Calu3 (cell line): ENCODE results near the gene TP53BP1. TPM values are rescaled to one million over a fixed set of nuclear protein-coding genes. Genes with fewer than 3 reads are reported as not detected.

Experiments used
- BruUV-seq: library from RNA; stranded (reverse); fragments of 400-500 nt; replicated peaks from 2 replicates; lab custom pipeline; 2021; lab: Mats Ljungman, UMichigan
- CTCF ChIA-PET: fragments of 300-600 bp; sonication (Branson Sonifier 250); formaldehyde crosslinking; loops from one replicate; lab custom pipeline; 2022; ENCODE audit warnings: antibody characterized with exemption; lab: Charles Lee
- DNase-seq: peaks from one replicate; pipeline ENCODE4 v3.0.0; 2022
- H3K27ac Mint-ChIP-seq: one replicate; pipeline ENCODE4 v1.8.0; 2022; ENCODE audit warnings: mixed read lengths; ENCODE audit not compliant: unreplicated experiment
- H3K27me3 Mint-ChIP-seq: one replicate; pipeline ENCODE4 v1.8.0; 2022; ENCODE audit warnings: mixed read lengths; ENCODE audit not compliant: unreplicated experiment
- H3K36me3 Mint-ChIP-seq: one replicate; pipeline ENCODE4 v1.8.0; 2022; ENCODE audit warnings: mild to moderate bottlenecking, moderate library complexity, mixed read lengths; ENCODE audit not compliant: insufficient read depth, unreplicated experiment
- H3K4me1 Mint-ChIP-seq: one replicate; pipeline ENCODE4 v1.8.0; 2022; ENCODE audit warnings: mild to moderate bottlenecking, low read depth, mixed read lengths; ENCODE audit not compliant: unreplicated experiment
- H3K4me3 Mint-ChIP-seq: one replicate; pipeline ENCODE4 v1.8.0; 2022; ENCODE audit warnings: mild to moderate bottlenecking, low read depth, moderate library complexity, mixed read lengths; ENCODE audit not compliant: unreplicated experiment
- H3K9me3 Mint-ChIP-seq: one replicate; pipeline ENCODE4 v1.8.0; 2022; ENCODE audit warnings: low read depth, mixed read lengths; ENCODE audit not compliant: unreplicated experiment
- CTCF ChIP-seq: fragments of 200-600 bp; IDR thresholded peaks from one replicate; pipeline ENCODE4 v1.8.0; 2022; ENCODE audit warnings: antibody characterized with exemption; ENCODE audit not compliant: unreplicated experiment
- intact Hi-C: fragments of 100-400 bp; cut with micrococcal nuclease; formaldehyde crosslinking; loops from one replicate; pipeline ENCODE4 v1.10.0; 2022; ENCODE audit not compliant: unreplicated experiment
- total RNA-seq: library from RNA; stranded (reverse); gene quantifications from 2 replicates; pipeline ENCODE4 v1.2.3, GENCODE V29; 2022

Gene TP53BP1
- total RNA-seq, 1 experiment from 2014 or later: 36.2 TPM

- Mint-ChIP-seq H3K36me3 (no peaks in the 10 kb centered on the region), H3K4me3 (no peak overlapping the region), H3K9me3 (no peaks in the 10 kb centered on the region), H3K27ac (no peak overlapping the region), H3K4me1 (no peaks in the 10 kb centered on the region), H3K27me3 (peaks cover 64% of the 10 kb centered on the region)
- intact Hi-C loops: no loop called here
- BruUV-seq: no TSS peak
- TF ChIP-seq CTCF: no peak
- no peak for DNase-seq
- CTCF ChIA-PET: no interaction called here
These were observed 23.9 kb upstream of the TP53BP1 start for GRCh38 chr15:43516801-43517353.

GRCh38 chr15:43516185-43516584 is 23.2 kb upstream of the TP53BP1 start:
- peaks cover 65% of the 10 kb centered on the region for H3K27me3 Mint-ChIP-seq
- DNase-seq: no peak
- no peaks in the 10 kb centered on the region for H3K9me3 Mint-ChIP-seq
- no peak overlapping the region for H3K4me3 Mint-ChIP-seq
- CTCF ChIA-PET: no interaction called here
- intact Hi-C loops: no loop called here
- TF ChIP-seq CTCF: no peak
- H3K27ac Mint-ChIP-seq: no peak overlapping the region
- peaks cover 5% of the 10 kb centered on the region for H3K36me3 Mint-ChIP-seq
- no TSS peak for BruUV-seq
- H3K4me1 Mint-ChIP-seq: peaks cover 7% of the 10 kb centered on the region

GRCh38 chr15:43515741-43516140 is 22.8 kb upstream of the TP53BP1 start:
- no TSS peak for BruUV-seq
- H3K36me3 Mint-ChIP-seq: peaks cover 9% of the 10 kb centered on the region
- H3K4me3 Mint-ChIP-seq: no peak overlapping the region
- no peak for DNase-seq
- intact Hi-C loops: no loop called here
- CTCF ChIA-PET: interaction anchor here (1.9 kb wide), 1 partner anchor 22 kb away, joined by 5 read pairs; no protein-coding TSS in a partner anchor
- no peak for TF ChIP-seq CTCF
- no peaks in the 10 kb centered on the region for H3K9me3 Mint-ChIP-seq
- no peak overlapping the region for H3K27ac Mint-ChIP-seq
- peaks cover 65% of the 10 kb centered on the region for H3K27me3 Mint-ChIP-seq
- H3K4me1 Mint-ChIP-seq: peaks cover 10% of the 10 kb centered on the region

- Mint-ChIP-seq H3K4me1 (peaks cover 10% of the 10 kb centered on the region), H3K27ac (no peak overlapping the region), H3K36me3 (peaks cover 16% of the 10 kb centered on the region), H3K4me3 (no peak overlapping the region), H3K27me3 (peaks cover 57% of the 10 kb centered on the region), H3K9me3 (no peaks in the 10 kb centered on the region)
- DNase-seq: peak; percentile 11
- CTCF ChIA-PET: interaction anchor here (1.1 to 1.9 kb wide), 3 partner anchors 13 to 74 kb away, joined by 3 to 5 read pairs (median 4); no protein-coding TSS in a partner anchor
- peak; percentile 23 for TF ChIP-seq CTCF
- intact Hi-C loops: no loop called here
- BruUV-seq: no TSS peak
These were observed 21.5 kb upstream of the TP53BP1 start for GRCh38 chr15:43514241-43515057.
